ENCODE measurements around the gene DUSP9.
A peak's percentile ranks its signal among the peaks of the same experiment; 100 is the strongest.

DUSP9 gene

DNA sequence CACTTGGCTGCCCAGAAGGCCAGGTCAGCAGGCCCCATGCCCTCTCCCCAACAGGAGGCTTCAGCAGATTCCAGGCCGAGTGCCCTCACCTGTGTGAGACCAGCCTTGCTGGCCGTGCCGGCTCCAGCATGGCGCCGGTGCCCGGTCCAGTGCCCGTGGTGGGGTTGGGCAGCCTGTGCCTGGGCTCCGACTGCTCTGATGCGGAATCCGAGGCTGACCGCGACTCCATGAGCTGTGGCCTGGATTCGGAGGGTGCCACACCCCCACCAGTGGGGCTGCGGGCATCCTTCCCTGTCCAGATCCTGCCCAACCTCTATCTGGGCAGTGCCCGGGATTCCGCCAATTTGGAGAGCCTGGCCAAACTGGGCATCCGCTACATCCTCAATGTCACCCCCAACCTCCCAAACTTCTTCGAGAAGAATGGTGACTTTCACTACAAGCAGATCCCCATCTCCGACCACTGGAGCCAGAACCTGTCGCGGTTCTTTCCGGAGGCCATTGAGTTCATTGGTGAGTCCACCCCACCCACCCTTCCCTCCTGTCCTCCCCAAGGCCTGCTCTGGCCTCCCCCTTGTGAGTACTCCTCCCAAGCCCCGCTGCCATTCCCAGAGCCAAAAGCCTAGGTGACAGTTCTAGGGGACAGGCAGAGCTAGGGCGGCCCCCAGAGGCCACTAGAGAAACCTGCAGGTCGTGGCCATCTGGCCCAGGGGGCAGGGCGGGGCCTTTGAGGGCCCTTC lies 2.3 kb downstream of the DUSP9 start:
- no peak for DNase-seq

DNA sequence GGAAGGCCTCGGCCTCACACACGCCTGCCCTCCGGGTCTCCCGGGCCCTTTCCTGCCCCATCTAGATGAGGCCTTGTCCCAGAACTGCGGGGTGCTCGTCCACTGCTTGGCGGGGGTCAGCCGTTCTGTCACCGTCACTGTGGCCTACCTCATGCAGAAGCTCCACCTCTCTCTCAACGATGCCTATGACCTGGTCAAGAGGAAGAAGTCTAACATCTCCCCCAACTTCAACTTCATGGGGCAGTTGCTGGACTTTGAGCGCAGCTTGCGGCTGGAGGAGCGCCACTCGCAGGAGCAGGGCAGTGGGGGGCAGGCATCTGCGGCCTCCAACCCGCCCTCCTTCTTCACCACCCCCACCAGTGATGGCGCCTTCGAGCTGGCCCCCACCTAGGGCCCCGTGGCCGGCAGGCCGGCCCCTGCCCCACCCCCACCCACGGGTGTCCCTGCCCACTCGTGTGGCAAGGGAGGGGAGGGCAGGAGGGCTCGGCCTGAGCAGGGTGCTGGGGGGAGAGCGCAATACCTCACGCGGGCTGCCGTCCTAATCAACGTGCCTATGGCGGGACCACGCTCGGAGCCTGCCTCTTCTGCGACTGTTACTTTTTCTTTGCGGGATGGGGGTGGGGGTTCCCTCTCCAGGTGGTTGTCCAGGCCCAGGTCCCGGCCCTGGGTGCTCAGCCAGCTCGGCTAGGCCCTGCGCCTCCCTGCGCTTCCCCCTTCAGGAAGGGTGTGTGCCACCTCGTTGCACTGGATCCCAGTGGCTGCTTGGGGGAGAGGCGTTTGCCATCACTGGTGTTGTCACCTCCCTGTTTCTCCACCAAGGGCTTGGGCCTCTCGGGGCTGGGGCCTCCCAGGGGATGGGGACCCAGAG lies 3.1 kb downstream of the DUSP9 start:
- no peak for DNase-seq

DNA sequence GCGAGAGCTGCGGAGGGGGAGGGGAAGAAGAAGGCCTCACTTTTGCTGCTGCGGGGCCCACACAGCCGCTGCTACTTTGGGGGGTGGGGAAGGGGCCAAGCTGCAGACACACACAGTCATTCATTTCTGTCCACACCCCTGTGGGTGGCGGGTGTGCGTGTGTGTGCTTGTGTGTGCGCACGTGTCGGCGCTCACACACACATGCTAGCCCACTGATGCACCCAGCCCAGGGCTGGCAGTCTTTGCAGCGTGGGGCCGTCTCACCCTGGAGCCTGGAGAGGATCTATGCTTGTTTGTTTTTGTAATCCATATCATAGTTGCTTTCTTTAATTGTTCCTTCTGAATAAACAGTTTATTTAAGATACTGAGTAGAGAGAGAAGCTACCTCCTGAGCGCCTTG lies 4.0 kb downstream of the DUSP9 start:
- no peak for DNase-seq

DNA sequence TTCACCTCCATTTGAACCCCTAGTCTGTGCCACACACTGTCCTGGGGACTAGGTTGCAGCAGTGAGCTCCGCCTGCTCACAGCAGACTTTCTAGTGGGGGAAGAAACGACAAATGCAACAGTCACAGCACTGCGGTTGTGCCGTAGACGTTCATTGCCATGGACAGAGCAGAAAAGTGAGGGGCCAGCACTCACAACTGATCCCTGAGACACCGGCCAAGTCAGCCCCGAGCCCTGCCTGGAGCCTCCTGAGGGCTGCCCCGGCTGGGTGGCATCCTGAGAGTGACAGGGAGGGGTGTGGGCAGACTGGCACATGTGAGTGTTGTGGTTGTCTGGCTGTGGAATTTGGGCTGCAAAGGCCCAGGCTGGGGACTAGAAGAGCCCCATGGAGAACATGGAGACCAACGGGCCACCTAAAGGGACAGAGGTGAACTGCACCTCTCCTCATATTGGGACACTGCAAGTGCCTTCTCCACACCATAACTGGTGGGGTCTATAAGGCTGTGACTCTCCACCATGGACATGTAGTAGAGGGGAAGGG lies 4.6 kb downstream of the DUSP9 start:
- DNase-seq, result no peak

DNA sequence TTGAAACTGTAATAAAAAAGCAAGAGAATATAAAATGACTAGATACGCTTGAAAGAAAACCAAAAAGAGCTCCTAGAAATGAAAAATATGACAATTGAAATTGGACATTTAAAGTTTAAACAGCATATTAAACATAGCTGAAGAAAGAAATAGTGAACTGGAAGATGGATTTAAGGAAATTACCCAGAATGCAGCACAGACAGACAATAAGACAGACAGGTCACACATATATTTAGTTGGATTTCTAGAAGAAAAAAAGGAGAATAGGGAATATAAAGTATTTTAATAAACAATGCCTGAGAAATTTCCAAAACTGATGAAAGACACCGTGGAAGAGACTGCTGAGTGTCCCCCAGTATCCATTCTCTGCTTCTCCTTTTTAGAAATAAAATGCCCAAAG lies 6.6 kb downstream of the DUSP9 start:
- DNase-seq, result no peak

DNA sequence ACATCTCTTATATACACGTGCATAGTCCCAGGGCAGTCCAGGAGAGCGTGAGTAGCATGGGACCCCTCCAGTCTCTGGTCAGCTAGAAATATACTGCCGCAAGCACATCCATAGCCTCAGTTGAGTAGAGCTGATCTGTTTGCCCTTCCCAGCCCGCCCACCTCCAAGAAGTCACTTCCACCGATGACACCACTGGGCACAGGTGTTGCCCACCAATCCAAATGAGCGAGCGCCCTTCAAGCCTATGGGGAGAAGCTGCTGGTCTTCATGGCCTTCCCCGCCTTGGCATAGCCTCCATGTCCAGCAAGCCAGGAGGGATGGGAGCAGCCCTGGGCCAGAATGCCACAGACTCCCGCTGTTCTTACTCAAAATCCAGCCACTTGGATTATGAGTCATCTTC lies 10.2 kb downstream of the DUSP9 start:
- DNase-seq, result no peak

DNA sequence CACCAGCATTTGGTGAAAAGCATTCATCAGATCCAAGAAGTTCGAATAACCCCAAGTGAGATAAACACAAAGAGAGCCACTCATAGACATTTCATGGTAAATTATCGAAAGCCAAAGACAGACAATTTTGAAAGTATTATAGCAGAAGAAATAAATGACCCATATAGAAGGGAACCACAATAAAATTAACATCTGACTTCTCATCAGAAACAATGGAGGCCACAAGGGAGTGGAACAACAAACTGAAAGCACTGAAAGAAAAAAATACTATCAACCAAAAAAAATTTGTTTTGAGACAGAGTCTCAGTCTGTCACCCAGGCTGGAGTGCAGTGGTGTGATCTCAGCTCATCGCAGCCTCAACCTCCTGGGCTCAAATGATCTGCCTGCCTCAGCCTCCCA lies 12.3 kb downstream of the DUSP9 start:
- DNase-seq, result no peak

DNA sequence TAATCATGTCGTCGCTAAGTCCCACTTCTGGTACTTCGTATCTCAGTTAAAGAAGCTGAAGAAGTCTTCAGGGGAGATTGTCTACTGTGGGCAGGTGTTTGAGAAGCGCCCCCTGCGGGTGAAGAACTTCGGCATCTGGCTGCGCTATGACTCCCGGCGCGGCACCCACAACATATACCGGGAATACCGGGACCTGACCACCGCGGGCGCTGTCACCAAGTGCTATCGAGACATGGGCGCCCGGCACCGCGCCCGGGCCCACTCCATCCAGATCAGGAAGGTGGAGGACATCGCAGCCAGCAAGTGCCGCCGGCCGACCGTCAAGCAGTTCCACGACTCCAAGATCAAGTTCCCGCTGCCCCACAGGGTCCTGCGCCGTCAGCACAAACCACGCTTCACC lies 15.3 kb downstream of the DUSP9 start:
- DNase-seq, result peak; percentile 15

DNA sequence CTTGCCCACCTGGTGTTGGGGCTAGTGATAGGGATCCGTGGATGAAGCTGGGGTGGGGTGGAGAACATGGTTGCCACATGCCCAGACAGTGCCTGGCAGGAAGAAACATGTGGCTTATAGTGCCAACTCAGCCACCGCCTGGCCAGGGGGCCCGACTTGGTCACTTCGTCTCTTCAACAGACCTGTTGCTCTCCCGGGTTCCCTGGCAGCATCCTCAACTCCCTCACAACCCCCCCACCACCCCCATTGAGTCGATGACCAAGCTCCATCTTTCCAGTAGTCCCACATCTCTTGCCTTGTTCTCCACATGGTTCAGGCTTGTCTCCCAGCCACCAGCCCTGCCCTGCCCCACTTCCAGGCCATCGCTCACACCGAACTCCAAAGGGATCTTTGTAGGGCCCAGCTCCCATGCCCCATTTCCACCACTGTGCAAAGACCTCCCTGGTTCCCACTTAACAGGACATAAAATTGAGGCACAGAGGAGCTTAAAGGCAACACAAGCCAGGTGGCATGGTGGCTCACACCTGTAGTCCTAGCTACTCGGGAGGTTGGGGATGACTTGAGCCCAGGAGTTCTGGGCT lies 18.8 kb downstream of the DUSP9 start:
- no peak for DNase-seq

DNA sequence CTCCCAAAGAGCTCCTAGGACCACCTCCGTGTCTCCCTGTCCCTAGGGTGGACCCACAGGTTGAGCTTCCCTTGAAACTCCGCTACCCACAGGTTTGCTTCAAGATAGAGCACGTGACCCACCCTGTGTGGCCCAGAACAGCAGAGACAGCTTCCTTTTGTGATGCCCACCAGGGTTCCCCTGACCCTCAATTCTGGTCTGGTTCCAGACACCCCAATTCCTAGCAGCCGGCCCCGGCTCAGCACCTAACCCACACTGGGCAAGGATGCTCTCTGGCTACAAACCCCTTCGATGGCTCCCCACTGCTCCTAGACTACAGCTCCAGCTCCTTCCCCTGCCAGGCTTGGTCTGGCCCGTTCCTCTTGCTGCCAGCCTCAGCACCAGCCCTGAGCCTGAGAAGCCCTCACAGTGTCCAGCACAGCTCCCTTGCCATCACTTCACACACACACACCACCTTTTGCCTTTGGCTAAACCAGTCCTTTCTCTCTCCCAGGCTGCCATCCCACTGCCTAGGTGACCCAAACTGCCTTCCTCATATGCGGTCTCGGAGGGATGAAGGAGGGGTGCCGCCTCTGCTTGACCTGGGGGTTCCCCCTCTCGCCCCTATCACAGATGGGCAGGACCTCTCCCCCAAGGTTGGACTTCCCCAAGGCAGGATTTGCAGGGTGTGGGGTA lies 20.4 kb downstream of the DUSP9 start:
- no peak for DNase-seq

DNA sequence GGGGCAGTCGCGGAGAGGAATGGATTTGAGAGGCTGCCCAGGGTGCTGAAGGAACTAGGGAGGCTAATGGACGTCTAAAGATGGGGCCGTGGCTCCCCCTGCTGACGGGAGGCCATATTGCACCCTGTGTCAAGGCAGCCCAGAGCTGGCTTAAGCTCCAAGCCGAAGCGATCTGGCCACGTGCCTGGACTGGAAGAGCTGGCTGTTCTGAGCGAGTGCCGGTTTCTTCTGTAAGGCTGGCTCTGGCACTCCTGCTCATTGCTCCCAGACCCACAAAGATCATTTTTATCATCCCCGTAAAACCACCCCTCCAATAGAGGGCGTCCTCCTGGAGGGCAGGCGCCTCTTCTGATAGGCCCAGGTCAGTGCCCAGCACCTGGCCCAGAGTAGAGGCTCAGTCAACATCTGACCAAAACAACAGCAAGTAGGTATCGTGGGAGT lies 21.0 kb downstream of the DUSP9 start:
- peak; percentile 88 for DNase-seq

DNA sequence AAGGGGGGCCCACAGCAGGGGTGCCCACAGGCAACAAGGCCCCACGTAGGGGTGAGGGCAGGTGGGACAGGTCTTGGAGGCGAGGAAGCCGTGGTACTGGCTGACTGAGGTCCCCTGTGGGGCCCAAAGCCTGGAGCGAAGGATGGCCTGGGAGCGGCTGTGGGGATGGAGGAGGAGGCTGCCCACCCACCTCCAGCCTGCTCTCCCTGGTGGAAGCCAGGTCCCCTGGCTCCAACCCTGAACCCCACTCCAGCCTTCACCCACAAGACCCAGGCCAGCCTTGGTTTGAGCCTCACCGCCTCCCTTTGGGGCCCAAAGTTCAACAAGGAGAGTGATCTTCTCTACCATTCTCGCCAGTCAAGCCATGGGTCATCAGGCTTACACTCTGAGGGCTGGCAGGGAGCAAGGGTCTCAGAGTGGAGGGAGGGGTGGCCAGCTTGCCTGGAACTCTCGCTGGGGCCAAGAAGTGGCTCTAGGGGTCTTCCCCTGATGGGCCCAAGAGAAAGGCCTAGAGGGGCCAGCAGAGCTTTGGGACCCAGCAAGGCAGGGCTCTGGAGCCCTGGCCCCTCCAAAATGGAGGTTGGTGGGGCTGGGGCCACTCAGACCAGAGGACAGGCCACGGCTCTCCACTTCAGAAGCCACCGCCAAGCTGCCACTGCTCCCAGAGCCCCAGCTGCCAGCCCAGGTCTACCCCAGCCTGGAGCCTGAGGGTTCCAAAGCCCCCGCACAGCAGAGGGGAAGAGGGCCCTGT lies 21.6 kb downstream of the DUSP9 start:
- DNase-seq, result no peak

DNA sequence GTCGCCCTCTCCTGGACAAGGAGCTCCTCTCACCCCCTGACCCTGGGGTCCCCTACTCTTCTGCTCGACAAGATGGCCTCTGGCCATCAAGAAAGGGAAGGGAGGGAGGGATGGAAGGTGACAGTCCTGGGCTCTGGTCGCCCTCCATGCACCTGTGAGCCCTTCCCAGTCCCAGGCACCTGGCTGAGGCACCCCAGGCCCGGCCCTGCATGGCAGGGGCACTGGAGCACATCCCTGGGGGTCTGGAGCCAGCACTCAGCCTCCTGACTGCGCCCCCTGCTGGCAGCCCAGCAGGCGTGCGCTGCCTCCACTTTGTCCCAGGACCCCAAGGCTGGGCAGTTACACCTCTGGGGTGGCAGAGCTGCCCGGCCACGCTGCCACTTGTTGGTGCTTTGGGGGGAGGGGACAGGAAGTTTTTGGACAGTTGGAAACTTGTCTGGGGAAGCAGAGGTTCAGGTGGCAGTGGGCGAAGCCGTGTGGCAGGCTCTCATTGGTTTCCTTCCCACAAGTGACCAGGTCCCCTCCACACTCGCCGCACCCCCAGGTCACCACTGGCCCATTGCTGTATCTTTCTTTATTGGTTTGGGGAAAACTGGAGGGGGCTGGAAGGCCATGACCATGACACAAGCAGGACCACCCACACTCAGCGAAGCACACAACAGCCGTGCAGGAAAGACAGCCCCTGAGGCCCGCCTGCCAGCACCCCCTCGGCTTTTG lies 22.3 kb downstream of the DUSP9 start:
- DNase-seq, result no peak

DNA sequence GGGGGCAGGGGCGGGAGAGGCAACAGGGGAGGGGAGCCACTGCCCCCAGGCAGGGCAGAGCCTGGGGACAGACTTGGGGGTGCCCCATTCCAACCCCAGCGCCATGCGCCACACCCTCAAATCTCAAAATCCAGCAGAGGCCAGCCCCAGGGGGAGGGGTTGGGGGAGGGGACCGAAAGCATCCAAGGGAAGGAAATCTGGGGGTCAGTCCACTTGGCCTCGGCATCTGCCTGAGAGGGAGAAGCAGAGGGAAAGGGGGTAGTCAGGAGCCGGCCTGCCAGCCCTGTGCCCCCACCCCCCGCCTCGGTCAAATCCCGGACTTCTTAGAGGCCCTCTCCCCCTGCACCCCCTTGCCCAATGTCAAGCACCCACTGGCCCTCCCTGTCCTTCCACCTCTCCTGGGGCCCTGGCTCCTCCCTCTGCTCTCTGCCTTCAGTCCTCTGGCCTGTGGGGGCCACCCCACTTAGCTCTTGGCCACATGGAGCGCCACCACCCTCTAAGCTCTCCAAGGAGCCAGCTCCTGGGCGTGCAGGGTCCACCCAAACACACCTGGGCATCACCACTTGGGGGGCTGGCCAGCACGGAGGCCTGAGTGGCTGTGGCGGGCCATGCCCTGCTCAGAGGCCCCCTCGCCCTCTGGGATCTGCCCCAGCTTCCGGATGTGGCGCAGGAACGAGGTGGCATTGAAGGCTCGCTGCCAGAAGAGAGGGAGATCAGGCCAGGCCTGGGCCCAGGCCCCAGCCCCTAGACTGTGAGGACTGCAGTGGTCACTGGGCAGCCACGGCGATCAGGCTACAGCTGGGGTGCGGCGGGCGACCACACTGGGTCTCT lies 23.1 kb downstream of the DUSP9 start:
- no peak for DNase-seq

DNA sequence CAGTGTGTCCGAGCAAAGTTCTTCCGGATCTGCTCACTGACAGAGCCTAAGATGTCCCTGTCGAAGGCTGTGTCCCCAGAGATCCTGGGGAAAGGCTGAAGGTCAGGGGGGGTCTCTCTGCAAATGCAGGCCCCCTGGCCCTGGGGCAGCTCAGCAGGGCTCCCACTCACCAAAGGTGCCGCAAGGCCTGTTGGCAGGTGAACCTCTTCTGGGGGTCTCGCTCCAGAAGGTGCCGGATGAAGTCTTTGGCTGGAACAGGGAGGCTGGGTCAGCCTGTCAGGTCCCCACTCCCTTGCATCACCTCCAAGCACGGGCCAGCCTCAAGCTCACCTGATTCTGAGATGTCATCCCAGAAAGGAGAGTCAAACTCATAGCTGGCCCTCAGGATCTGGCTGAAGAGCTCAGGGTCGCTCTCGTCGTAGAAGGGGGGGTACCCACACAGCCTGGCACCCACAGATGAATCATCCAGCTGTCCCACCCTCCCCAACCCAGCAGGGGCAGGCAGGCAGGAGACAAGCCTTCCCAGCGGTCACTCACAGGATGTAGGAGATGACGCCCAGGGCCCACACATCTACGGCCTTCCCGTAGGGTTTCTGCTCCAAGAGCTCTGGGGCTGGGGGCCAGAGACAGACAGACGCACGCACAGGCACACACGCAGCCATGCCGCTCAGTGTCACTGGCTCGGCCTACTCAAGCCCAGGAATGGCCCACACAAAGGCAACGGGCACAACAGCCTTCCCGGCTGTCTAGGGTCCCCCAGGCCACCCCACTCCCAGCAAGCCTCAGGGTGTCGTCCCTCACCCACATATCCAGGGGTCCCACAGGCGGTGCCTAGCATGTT lies 24.0 kb downstream of the DUSP9 start:
- no peak for DNase-seq

DNA sequence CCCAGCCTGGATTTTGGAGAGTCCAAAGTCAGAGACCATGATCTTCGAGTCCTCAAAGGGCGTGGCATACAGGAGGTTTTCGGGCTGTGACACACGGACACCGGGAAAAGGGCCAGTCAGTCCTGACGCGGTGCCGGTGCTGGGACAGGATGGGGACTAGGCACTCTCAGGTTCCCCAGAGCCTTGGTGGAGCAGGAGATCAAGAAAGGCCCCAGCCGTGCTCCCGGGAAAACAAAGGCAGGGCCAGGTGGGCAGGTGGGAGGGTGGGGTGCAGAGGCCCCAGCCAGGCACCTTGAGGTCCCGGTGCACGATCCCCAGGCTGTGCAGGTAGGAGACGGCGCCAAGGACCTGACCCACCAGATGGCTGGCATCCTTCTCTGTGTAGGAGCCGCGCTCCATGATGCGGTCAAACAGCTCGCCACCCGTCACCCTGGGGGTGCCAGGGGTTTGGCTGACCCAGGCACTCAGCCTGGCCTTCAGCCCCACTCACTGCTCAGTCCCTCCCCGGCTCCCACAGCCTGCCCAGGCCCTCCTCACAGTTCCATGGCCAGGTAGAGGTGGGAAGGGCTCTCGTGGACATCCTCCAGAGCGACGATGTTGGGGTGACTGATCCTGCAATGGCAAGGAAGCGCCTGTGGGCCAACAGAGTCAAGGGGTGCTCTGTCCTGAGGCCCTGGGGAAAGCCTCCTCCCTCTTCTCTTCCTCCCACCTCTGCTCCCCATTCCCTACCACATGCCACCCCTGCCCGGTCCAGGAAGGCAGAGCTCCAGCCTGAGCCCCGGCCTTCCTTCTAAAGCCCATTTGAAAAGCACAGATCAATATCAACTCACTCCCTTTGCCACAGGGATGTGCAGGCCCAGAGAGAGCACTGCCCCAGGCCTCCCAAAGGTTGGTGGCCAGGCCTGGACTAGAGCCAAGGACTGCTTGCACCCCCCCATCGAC lies 24.9 kb downstream of the DUSP9 start:
- no peak for DNase-seq

DNA sequence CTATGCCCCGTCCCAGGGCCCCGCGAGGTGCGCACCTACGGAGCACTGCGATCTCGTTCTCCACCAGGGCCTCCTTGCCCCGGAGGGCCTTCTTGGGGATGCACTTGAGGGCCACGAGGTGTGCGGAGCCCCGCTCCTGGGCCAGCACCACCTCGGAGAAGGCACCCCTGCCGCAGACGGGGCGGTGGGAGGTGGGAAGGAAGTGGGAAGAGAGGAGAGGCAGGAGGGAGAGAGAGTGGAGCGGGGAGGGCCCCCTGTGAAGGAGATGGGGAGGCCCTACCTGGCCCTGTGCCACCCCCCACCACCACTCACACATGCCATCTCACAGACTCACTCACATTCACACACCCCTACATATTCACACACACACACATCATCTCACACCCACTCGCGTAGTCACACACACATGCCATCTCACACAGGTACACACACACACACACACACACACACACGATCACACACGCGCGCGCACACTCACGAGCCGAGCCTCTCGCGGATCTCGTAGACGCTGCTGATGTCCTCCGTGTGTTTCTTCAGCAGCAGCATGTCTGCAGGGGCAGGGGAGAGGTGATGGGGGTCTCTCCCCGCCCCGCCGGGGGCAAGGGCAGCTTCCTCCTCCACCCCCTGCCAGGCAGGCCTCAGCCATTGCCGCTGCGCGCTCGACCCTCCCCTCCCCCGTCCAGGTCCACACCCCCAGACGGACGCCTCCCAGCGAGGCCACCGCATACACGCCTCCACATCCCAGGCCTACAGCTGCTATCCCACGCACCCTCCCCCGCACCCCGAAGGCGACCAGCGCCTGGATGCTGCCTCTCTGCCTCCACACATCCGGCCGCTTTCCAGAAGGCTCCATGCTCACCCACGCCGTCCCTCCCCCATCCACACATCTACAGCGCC lies 25.8 kb downstream of the DUSP9 start:
- DNase-seq, result no peak
